GM18505 (cell line): ENCODE measurements around the gene PCBP3.
"Not testable (repeated sequence)": the region's sequence is repeated elsewhere in the genome, so short reads cannot be mapped to it uniquely, and the experiment has no call there.

Source experiments
- ATAC-seq: cut with Tn5 transposase; IDR thresholded peaks from one replicate; pipeline ENCODE4 v1.9.1; 2021; ENCODE audit not compliant: unreplicated experiment
- POLR2A ChIP-seq: IDR thresholded peaks from 4 replicates; pipeline ENCODE4 v1.6.1; 2011; ENCODE audit warnings: borderline replicate concordance; ENCODE audit not compliant: insufficient read depth, insufficient read length; ENCODE audit errors: extremely low read depth

The PCBP3 gene

DNA sequence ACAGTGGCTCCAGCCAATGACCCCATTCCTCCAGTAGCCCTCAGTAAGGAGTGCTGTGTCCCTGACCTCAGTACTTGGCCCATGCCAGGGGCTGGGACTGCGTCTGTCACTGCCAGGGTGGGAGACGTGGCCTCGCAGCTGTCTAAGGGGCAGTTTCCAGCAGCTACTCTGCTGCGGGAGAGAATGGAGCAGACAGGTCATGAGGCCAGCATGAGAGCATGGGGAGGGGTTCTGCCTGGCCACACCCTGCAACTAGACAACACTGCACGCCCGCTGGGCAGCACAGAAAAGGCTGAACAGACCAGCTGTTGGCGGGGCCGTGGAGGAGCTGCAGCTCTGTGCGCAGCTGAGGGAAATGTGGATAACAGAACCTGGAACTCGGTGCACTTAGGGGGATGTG lies 246.4 kb downstream of the PCBP3 start:
- ATAC-seq: no peak

DNA sequence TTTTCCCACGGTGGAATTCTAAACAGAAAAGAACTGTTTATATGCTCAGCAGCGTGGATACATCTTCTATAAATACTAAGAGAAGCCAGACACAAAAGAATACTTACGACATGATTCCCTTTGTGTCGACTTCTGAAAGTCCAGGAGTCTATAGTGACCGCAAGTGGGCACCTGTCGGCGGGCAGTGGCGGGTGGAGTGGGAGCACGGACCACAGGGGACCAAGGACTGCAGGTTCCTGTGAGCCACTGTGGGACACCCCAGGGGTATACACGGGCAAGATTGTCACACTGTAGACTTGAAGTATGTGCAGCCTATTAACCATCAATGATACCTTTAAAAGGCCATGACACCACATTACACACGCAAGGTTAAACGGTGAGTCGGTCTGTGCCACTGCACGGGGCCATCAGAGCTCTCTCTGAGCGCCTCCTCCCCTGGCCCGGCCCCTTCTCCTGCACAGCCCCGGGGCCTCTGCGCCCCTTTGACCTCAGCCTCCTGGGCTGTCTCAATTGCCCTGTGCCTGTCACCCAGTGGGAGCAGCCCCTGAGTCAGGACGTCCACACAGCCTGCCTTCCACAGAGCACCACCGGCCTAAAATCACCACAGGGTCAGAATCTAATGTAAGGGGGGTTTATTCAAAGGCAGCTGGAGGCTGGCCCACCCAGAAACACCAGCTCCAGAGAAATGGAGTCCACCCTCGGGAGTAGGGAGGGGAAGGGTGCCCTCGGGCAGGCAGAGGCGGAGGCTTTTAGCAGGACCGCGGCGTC lies 248.0 kb downstream of the PCBP3 start:
- no peak for ATAC-seq

More for the DNA sequence above, 246.4 kb downstream of the PCBP3 start:
- no peak for TF ChIP-seq POLR2A

DNA sequence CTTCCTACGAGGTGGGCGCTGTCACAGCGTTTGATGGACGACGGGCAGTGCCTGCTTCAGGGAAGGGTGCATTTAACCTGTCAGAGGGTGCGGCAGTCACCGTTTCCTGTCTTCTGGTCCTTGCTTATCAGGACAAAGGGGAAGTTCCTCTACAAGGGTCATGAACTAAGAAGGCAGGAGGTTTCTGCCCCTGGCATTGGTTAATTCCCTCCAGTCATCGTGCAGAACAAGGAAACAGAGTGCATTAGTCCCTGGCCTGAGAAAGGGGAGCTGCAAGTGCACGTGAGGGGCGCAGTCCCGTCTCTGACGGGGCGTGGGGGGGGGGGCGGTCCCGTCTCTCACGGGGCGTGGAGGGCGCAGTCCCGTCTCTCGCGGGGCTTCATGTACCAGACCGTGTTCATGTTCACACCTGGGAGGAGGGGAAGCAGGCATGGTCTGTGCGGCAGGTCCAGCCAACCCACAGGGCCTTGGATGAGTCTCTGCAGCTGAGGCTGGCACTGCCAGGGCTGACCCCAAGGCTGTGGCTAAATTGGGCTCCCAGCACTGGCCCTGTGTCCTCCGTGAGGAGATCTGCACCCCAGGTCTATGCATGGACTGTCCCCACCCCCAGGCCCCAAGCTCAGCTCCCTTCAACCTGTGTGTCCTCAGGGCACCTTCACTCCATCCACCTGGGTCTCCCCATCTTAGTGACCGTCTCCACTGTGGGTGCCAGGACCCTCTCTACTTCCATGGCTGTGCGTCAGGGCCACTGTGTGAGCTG lies 248.8 kb downstream of the PCBP3 start:
- ATAC-seq: no peak
- no peak for TF ChIP-seq POLR2A

More for the DNA sequence above, 248.0 kb downstream of the PCBP3 start:
- TF ChIP-seq POLR2A: no peak

DNA sequence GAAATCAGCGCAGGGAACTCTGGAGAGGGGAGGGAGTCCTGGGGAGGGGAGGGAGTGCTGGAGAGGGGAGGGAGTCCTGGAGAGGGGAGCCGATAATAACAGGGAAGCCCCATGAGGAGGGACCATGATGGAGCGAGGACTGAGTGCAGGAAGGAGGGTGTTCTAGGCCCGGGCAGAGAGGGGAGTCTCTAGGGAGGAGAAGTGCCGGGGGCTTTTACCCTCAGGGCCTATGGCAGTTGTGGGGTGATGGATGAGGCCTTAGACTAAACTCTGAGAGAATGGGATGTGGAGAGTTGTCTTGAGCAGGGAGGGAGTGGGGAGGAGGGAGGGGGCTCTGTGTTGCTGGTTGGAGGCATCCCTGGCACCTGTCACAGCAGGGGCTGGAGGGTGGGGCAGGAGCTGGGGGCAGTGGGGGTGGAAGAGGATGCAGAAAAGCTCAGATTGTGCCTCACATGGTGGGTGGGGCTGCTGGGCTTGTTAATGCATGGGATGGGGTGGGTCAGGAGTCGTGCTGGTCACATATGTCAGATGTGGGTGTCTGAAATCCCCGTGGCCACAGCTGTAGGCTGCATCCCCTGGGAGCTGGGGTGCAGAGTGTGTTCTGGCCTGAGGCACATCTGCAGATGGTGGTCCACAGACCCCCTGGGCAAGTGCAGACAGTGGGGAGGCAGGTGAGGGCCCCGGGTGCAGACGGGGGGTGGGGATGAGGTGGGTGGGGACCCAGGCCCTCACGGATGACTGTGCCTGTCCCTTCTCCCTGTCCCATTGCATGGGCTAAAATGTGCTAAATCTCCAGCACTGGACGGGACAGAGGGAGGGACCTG lies 249.6 kb downstream of the PCBP3 start:
- ATAC-seq: no peak
- TF ChIP-seq POLR2A: no peak

DNA sequence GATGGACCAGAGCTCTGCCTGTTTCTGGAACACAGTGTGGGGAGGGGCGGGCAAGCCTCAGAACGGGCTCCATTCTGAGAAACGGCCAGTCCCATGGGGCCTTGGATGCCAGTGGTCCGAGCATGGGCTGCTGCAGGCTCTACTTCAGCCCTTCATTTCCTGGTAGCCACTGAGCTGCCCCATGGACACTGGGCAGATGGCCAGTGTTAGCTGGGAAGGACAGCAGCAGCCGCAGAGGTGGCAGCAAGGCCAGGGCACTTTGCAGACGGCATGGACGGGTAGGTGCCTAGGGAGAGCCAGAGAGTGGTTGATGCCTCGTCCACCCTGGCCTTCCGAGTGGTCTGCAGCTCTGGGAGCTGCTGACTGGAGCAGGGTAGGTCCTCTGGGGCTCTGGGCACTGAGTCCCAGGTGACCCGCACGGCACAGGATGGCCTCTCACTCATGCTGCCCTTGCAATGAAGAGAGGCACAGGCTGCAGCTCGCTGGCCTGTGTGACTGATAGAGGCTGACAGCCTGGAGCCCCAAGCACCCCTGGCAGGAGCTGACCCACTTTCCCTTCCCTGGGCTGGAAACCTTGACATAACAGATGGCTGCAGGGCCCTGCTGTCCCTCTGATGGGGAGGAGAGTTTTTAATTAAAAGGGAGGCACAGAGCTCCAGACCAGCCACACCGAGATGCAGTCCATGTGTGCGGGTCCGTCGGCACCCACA lies 250.4 kb downstream of the PCBP3 start:
- TF ChIP-seq POLR2A: no peak
- ATAC-seq: no peak

DNA sequence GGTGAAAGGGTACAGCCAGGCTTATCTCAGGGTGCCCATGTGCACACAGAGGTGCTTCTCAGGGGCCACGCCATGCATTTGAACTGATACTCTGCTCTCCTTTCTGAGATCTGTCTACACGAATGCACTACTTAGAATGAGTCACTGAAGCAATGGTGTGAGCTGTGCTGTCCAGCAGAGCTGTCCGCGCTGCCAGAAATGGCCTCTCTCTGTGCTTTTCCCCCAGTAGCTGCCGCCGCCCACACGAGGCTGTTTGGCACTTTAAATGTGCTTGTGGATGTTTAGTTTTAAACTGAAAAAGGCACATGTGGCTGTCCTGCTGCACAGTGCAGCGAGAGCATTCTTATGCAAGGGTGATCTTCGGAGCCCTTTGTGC lies 250.9 kb downstream of the PCBP3 start:
- no peak for TF ChIP-seq POLR2A
- no peak for ATAC-seq

DNA sequence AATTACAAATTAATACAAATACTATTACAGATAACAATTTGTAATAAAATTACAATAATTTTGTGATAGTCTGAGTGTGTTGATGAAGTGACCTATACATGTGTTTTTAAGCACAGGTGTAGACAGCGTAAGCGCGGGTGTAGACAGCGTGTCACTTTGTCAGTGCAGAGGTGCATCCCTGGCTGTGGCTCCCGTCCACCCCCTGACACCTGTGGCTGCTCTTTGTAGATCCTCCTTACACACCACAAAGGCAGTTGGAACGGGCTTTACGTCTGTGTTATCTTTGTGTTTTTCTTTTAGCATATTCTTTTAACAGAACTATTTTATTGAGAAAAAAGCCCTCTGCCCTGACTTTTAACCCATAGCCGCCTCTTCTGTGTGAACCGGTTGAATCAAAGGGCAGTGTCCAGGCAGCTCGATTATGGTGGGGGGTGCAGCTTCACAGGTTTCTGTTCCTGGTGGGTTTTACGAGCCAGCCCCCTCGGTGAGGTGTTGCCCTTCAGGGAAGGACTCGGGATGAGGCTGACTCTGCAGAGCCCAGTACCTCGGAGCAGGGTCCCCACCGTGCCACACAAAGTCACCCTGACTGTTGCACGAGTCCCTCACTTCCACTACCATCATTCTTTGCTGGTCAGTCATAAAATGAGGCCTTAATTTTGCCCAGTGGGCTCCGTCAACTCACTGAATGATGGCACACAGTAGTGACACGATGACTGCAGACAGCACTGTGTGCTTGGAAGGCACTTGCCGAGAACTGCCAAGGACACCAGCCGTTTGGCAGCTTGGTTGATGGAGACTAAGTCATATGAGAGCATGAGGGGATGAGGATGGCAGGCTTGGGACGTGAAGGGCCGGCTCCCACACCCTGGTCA lies 251.6 kb downstream of the PCBP3 start:
- no peak for TF ChIP-seq POLR2A
- ATAC-seq: no peak

DNA sequence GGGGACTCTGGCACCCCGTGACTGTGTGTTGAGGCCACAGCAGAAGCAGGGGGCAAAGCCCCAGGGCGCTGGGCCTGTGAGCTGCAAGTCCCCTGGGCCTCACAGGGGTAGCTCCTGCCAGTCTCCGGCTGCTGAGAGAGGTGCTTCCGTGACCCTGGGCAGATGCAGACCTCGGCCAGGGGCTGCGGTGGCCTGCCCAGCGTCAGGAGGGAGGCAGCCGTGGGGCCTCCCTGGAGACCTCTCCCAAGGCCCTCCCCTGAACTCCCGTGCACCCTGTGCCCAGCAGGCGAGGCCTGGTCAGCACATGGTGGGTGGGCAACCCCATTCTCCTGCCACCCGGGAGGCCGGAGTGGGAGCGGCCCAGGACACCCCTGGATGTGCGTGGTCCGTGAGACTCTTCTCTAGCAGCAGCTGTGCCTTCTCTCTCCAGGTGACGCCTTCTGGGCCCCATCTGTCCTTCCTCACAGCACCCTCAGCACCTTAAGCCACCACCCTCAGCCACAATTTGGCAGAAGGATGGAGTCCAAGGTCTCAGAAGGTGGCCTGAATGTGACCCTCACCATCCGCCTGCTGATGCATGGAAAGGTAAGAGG lies 252.3 kb downstream of the PCBP3 start:
- ATAC-seq: no peak
- no peak for TF ChIP-seq POLR2A

DNA sequence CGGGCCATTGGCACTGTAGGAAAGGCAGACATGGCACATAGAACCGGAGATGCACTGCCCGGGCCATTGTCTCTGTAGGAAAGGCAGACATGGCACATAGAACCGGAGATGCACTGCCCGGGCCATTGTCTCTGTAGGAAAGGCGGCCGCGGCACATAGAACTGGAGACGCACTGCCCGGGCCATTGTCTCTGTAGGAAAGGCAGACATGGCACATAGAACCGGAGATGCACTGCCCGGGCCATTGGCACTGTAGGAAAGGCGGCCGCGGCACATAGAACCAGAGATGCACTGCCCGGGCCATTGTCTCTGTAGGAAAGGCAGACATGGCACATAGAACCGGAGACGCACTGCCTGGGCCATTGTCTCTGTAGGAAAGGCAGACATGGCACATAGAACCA lies 252.9 kb downstream of the PCBP3 start:
- ATAC-seq: not testable (repeated sequence)

DNA sequence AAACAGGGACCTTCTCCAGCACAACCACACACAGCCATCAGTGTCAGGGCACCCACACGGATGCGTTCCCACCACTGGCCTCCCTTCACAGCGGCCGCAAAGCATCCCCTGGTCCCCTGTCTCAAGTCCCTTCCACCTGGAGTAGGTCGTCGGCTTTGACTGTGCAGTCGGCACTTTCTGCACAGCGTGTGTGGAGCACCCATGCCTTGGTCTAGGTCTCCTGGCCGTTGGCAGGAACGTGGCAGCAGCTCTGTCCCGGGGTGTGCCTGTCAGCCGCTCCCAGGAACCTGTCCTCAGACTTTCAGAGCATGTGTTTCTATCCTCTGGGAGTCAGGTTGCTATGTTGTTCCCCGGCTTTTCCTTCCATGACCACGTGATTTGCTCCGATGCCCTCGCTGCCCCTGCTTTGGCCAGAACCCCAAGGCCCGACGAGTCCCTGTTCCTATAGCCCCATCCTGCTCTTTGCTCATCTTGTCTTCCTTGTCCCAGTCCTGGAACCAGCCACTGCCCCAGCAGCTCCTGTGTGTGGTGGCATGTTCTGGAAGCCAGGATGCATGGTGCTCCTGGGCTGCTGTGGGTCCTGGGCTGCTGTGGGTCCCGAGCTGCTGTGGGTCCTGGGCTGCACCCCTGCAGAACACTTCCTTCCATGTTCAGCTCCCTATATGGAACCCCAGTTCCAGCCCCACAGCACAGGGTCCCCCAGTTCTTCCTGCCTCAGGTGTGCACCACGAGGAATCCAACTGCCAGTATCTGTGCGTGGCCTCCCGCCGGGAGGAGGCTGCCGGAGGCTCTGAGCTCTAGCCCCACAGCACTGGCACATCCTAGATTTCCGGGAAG lies 253.9 kb downstream of the PCBP3 start:
- TF ChIP-seq POLR2A: no peak
- ATAC-seq: no peak

DNA sequence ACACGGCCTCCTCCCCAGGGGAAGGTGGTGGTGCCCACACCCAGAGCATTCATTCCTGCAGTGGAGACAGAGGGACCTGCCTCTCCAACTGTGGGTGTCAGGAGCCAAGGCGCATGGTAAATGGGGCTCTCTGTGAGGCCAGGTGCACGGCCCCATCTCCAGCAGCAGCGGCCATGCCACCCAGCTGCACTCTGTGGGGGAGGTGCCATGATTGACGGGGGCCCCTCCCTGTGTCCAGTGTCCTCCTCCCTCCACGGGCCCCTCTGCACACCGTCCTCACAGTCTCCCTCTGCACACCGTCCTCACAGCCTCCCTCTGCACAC lies 254.5 kb downstream of the PCBP3 start:
- no peak for TF ChIP-seq POLR2A
- ATAC-seq: no peak
